Activated naive CD4-positive, alpha-beta T cell treated with anti-CD3 and anti-CD28 coated beads for 36 hours (primary cell): ENCODE results near the gene MAP7D1. TPM values are rescaled to one million over a fixed set of nuclear protein-coding genes. Genes with fewer than 3 reads are reported as not detected.

Experiments used
- CTCF ChIA-PET: fragments of 350-600 bp; sonication (Branson Sonifier 250); formaldehyde crosslinking; loops from one replicate; lab custom pipeline; 2021; ENCODE audit warnings: antibody characterized with exemption; lab: Charles Lee
- DNase-seq: peaks from one replicate; pipeline ENCODE4 v3.0.0-alpha.2; 2020
- H3K27ac Mint-ChIP-seq: one replicate; pipeline ENCODE4 v1.8.0; 2021; ENCODE audit warnings: mild to moderate bottlenecking, mixed read lengths
- H3K27me3 Mint-ChIP-seq: one replicate; pipeline ENCODE4 v1.8.0; 2021; ENCODE audit warnings: low read depth, mixed read lengths
- H3K36me3 Mint-ChIP-seq: one replicate; pipeline ENCODE4 v1.8.0; 2021; ENCODE audit warnings: low read depth, mixed read lengths
- H3K4me1 Mint-ChIP-seq: one replicate; pipeline ENCODE4 v1.8.0; 2021; ENCODE audit warnings: low read depth, mixed read lengths
- H3K4me3 Mint-ChIP-seq: one replicate; pipeline ENCODE4 v1.8.0; 2021; ENCODE audit warnings: mild to moderate bottlenecking, moderate library complexity, mixed read lengths
- H3K9me3 Mint-ChIP-seq: one replicate; pipeline ENCODE4 v1.8.0; 2021; ENCODE audit warnings: mixed read lengths
- intact Hi-C: fragments of 100-400 bp; cut with micrococcal nuclease; formaldehyde crosslinking; loops from one replicate; pipeline ENCODE4 v1.15.1; 2023
- total RNA-seq, 2 experiments: library from RNA; stranded (reverse); gene quantifications; one replicate each; pipeline ENCODE4 v1.2.3, GENCODE V29; 2021

The MAP7D1 gene
- total RNA-seq, 2 experiments from 2014 or later, result 106 TPM

DNA sequence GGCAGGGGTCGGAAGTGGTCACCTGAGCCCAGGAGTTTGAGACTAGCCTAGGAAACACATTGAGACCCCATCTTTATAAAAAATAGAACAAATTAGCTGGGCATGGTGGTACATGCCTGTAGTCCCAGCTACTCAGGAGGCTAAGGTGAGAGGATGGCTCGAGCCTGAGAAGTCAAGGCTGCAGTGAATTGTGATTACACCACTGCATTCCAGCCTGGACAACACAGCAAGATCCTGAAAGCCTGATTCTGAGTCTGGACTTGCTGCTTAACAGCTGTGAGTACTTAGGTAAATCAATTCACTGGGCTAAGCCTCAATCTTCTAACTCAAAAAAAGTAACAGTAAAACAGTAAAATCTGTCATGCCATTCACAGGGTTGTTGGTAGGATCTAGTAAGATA is 11.5 kb upstream of the MAP7D1 start:
- Mint-ChIP-seq H3K4me1 (peaks cover 58% of the 10 kb centered on the region), H3K9me3 (no peaks in the 10 kb centered on the region), H3K4me3 (no peak overlapping the region), H3K36me3 (peaks cover 2% of the 10 kb centered on the region), H3K27me3 (no peaks in the 10 kb centered on the region), H3K27ac (no peak overlapping the region)
- DNase-seq, result no peak
- intact Hi-C loops, result no loop called here
- CTCF ChIA-PET, result interaction anchor here (0.6 to 1.7 kb wide), 6 partner anchors 9 to 225 kb away, joined by 3 to 7 read pairs (median 4); no protein-coding TSS in a partner anchor

DNA sequence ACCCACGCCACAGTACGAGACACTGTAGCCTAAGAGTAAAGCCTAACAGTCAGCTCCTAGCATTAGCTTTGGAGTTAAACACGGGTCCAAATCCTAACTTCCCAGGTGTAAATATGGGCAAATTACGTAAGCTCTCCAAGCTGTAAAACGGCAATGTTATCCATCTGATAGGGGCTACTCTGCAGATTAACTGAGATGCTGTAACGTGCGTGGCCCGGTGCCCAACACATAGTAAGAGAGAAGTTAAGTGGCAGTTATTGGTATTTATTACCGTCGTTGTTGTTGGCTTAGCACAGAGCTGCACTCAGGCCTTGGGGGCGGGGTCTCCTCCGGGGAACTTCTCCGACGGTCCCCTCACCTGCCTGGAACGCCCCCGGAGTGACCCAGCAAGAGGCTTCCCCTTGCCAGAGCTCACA is 7.1 kb upstream of the MAP7D1 start:
- no peaks in the 10 kb centered on the region for H3K9me3 Mint-ChIP-seq
- peaks cover 2% of the 10 kb centered on the region for H3K36me3 Mint-ChIP-seq
- no peak for DNase-seq
- peaks cover 67% of the 10 kb centered on the region for H3K4me1 Mint-ChIP-seq
- H3K27ac Mint-ChIP-seq, result peak overlapping the region; percentile 88
- intact Hi-C loops, result loop anchor here (1.0 to 2.0 kb wide), 15 partner anchors 8 to 315 kb away; partner anchors contain the start of genes AGO1, AGO3, MRPS15 and THRAP3
- H3K4me3 Mint-ChIP-seq, result peak overlapping the region; percentile 99
- CTCF ChIA-PET, result interaction anchor here (0.7 to 5.0 kb wide), 20 partner anchors 9 to 263 kb away, joined by 3 to 89 read pairs (median 8); partner anchors contain the start of gene THRAP3
- no peaks in the 10 kb centered on the region for H3K27me3 Mint-ChIP-seq

GRCh38 chr1:36149237-36149972 is 6.6 kb upstream of the MAP7D1 start, which contains the start of gene TRAPPC3:
Gene TRAPPC3, minus strand, starts transcription at chr1:36149486. Its CDS starts 108 bp downstream, at chr1:36149378.
- Mint-ChIP-seq H3K27ac (peak within 1 kb of the TSS; percentile 88), H3K36me3 (peaks cover 2% of the 10 kb centered on the region), H3K27me3 (no peaks in the 10 kb centered on the region), H3K9me3 (no peaks in the 10 kb centered on the region), H3K4me3 (peak within 1 kb of the TSS; percentile 99), H3K4me1 (peaks cover 67% of the 10 kb centered on the region)
- intact Hi-C loops, result loop anchor here (1.0 to 2.0 kb wide), 15 partner anchors 8 to 315 kb away; partner anchors contain the start of genes AGO1, AGO3, MRPS15 and THRAP3
- CTCF ChIA-PET, result interaction anchor here (0.6 to 5.0 kb wide), 32 partner anchors 9 to 1543 kb away, joined by 3 to 89 read pairs (median 6); partner anchors contain the start of genes CDCA8, SH3D21 and THRAP3
- DNase-seq, result peak; percentile 100

DNA sequence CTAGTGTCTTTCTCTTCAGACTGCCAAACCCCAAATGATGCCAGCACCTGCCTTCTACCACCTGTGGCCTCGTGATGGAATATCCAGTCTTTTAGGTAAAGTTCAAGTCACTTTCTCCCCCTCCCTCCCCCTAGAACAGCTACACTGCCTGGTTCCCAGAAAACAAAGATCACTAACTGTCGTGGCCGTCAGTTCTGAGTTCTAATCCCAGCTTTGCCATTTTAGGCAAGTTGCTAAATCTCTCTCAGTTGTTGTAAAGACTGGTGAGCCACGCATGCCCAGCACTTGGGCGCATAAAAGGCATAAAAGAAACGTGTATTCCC is 6.0 kb upstream of the MAP7D1 start:
- Mint-ChIP-seq H3K4me1 (peaks cover 67% of the 10 kb centered on the region), H3K9me3 (no peaks in the 10 kb centered on the region), H3K27me3 (no peaks in the 10 kb centered on the region), H3K27ac (peak overlapping the region; percentile 88), H3K4me3 (peak overlapping the region; percentile 99), H3K36me3 (peaks cover 2% of the 10 kb centered on the region)
- CTCF ChIA-PET, result interaction anchor here (0.6 to 5.0 kb wide), 30 partner anchors 10 to 1542 kb away, joined by 3 to 89 read pairs (median 6); partner anchors contain the start of genes CDCA8, SH3D21 and THRAP3
- peak; percentile 45 for DNase-seq
- intact Hi-C loops, result loop anchor here (1.0 to 10.0 kb wide), 17 partner anchors 7 to 1365 kb away; partner anchors contain the start of genes AGO1, AGO3, MEAF6 and MRPS15

GRCh38 chr1:36150296-36151133 is 5.4 kb upstream of the MAP7D1 start:
- peaks cover 69% of the 10 kb centered on the region for H3K4me1 Mint-ChIP-seq
- peaks cover 2% of the 10 kb centered on the region for H3K36me3 Mint-ChIP-seq
- peak overlapping the region; percentile 88 for H3K27ac Mint-ChIP-seq
- peak; percentile 82 for DNase-seq
- no peaks in the 10 kb centered on the region for H3K27me3 Mint-ChIP-seq
- CTCF ChIA-PET, result interaction anchor here (0.6 to 5.0 kb wide), 30 partner anchors 11 to 1542 kb away, joined by 3 to 89 read pairs (median 6); partner anchors contain the start of genes CDCA8, SH3D21 and THRAP3
- intact Hi-C loops, result loop anchor here (10.0 kb wide), 2 partner anchors 956 to 1364 kb away; partner anchors contain the start of genes MEAF6 and SFPQ
- peak overlapping the region; percentile 99 for H3K4me3 Mint-ChIP-seq
- H3K9me3 Mint-ChIP-seq, result no peaks in the 10 kb centered on the region

- peak overlapping the region; percentile 47 for H3K4me3 Mint-ChIP-seq
- intact Hi-C loops, result loop anchor here (10.0 kb wide), 2 partner anchors 956 to 1364 kb away; partner anchors contain the start of genes MEAF6 and SFPQ
Measured at GRCh38 chr1:36151134-36151844, 4.7 kb upstream of the MAP7D1 start.

GRCh38 chr1:36151845-36152203 is 4.1 kb upstream of the MAP7D1 start:
- Mint-ChIP-seq H3K27me3 (no peaks in the 10 kb centered on the region), H3K36me3 (peaks cover 1% of the 10 kb centered on the region), H3K4me3 (peak overlapping the region; percentile 14), H3K27ac (peak overlapping the region; percentile 87), H3K4me1 (peaks cover 69% of the 10 kb centered on the region), H3K9me3 (no peaks in the 10 kb centered on the region)
- intact Hi-C loops, result loop anchor here (10.0 kb wide), 2 partner anchors 957 to 1363 kb away; partner anchors contain the start of genes MEAF6 and SFPQ
- CTCF ChIA-PET, result interaction anchor here (0.5 to 5.0 kb wide), 7 partner anchors 10 to 449 kb away, joined by 3 to 89 read pairs (median 29); no protein-coding TSS in a partner anchor
- peak; percentile 73 for DNase-seq

More at GRCh38 chr1:36151134-36151844, 4.7 kb upstream of the MAP7D1 start:
- DNase-seq, result no peak
- Mint-ChIP-seq H3K36me3 (peaks cover 2% of the 10 kb centered on the region), H3K4me1 (peaks cover 69% of the 10 kb centered on the region), H3K9me3 (no peaks in the 10 kb centered on the region), H3K27me3 (no peaks in the 10 kb centered on the region), H3K27ac (peak overlapping the region; percentile 88)
- CTCF ChIA-PET, result interaction anchor here (0.7 to 5.0 kb wide), 7 partner anchors 10 to 450 kb away, joined by 3 to 89 read pairs (median 29); no protein-coding TSS in a partner anchor

GRCh38 chr1:36153476-36153875 is 2.5 kb upstream of the MAP7D1 start:
- intact Hi-C loops, result loop anchor here (10.0 kb wide), 2 partner anchors 959 to 1361 kb away; partner anchors contain the start of genes MEAF6 and SFPQ
- no peak overlapping the region for H3K4me3 Mint-ChIP-seq
- H3K27me3 Mint-ChIP-seq, result no peaks in the 10 kb centered on the region
- peaks cover 67% of the 10 kb centered on the region for H3K4me1 Mint-ChIP-seq
- H3K27ac Mint-ChIP-seq, result peak overlapping the region; percentile 81
- peaks cover 6% of the 10 kb centered on the region for H3K36me3 Mint-ChIP-seq
- no peak for DNase-seq
- no peaks in the 10 kb centered on the region for H3K9me3 Mint-ChIP-seq
- CTCF ChIA-PET, result interaction anchor here (1.1 to 2.7 kb wide), 2 partner anchors 35 to 71 kb away, joined by 3 to 15 read pairs; partner anchors contain the start of gene THRAP3

DNA sequence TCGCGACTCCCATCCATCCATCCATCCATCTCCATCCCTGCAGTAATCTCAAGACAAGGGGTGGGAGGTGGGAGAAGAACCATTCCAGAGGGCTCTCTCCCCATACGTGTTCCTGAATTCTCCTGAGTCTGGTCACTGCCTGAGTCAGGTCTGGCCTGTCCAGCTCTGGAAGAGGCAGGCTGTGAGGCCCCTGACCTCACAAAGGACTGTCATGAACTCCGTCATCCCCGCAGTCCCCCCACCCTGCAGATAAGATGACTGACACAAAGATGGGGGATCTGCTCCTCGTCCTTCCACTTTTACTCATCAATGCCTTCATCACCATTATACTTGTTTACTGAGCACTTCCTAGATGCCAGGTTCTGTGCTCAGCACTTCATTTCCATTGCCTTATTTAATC is 1.6 kb upstream of the MAP7D1 start:
- peak overlapping the region; percentile 79 for H3K4me3 Mint-ChIP-seq
- no peaks in the 10 kb centered on the region for H3K9me3 Mint-ChIP-seq

GRCh38 chr1:36154765-36155407 is 1.1 kb upstream of the MAP7D1 start:
- no peak for DNase-seq
- no peaks in the 10 kb centered on the region for H3K27me3 Mint-ChIP-seq
- intact Hi-C loops, result loop anchor here (1.0 to 10.0 kb wide), 4 partner anchors 33 to 1360 kb away; partner anchors contain the start of genes MEAF6 and SFPQ

More for the DNA sequence above, 1.6 kb upstream of the MAP7D1 start:
- DNase-seq, result no peak
- intact Hi-C loops, result loop anchor here (10.0 kb wide), 2 partner anchors 960 to 1360 kb away; partner anchors contain the start of genes MEAF6 and SFPQ
- no peaks in the 10 kb centered on the region for H3K27me3 Mint-ChIP-seq
- CTCF ChIA-PET, result interaction anchor here (0.6 to 2.7 kb wide), 4 partner anchors 15 to 131 kb away, joined by 3 to 15 read pairs (median 4); no protein-coding TSS in a partner anchor
- H3K27ac Mint-ChIP-seq, result peak overlapping the region; percentile 9
- peaks cover 68% of the 10 kb centered on the region for H3K4me1 Mint-ChIP-seq
- H3K36me3 Mint-ChIP-seq, result peaks cover 6% of the 10 kb centered on the region

More at GRCh38 chr1:36154765-36155407, 1.1 kb upstream of the MAP7D1 start:
- Mint-ChIP-seq H3K4me1 (peaks cover 70% of the 10 kb centered on the region), H3K27ac (peak overlapping the region; percentile 89), H3K4me3 (peak overlapping the region; percentile 79), H3K9me3 (no peaks in the 10 kb centered on the region), H3K36me3 (peaks cover 6% of the 10 kb centered on the region)
- CTCF ChIA-PET, result interaction anchor here (0.6 to 2.7 kb wide), 4 partner anchors 15 to 131 kb away, joined by 3 to 15 read pairs (median 4); no protein-coding TSS in a partner anchor
